GM21529 (cell line): Measurements from ENCODE around the gene UFM1.
"Not testable (repeated sequence)": the region's sequence is repeated elsewhere in the genome, so short reads cannot be mapped to it uniquely, and the experiment has no call there.

Experiments used
- ATAC-seq: cut with Tn5 transposase; IDR thresholded peaks from one replicate; pipeline ENCODE4 v1.9.1; 2021; ENCODE audit not compliant: unreplicated experiment

UFM1 gene

GRCh38 chr13:38363746-38364145, 14.1 kb downstream of the UFM1 start:
- ATAC-seq = not testable (repeated sequence)

GRCh38 chr13:38365661-38366060, 16.0 kb downstream of the UFM1 start:
- ATAC-seq = no peak

GRCh38 chr13:38366954-38367645, 17.4 kb downstream of the UFM1 start:
- ATAC-seq = no peak

- ATAC-seq = no peak
Measured at GRCh38 chr13:38369058-38369457, 19.4 kb downstream of the UFM1 start.

- ATAC-seq = not testable (repeated sequence)
Measured at GRCh38 chr13:38370096-38370495, 20.4 kb downstream of the UFM1 start.

GRCh38 chr13:38372820-38373383, 23.3 kb downstream of the UFM1 start:
- ATAC-seq = no peak

- ATAC-seq = no peak
Measured at GRCh38 chr13:38376546-38376945, 26.9 kb downstream of the UFM1 start.

GRCh38 chr13:38381890-38382289, 32.2 kb downstream of the UFM1 start:
- ATAC-seq = no peak

GRCh38 chr13:38382946-38383345, 33.3 kb downstream of the UFM1 start:
- no peak for ATAC-seq

GRCh38 chr13:38384171-38384570, 34.5 kb downstream of the UFM1 start:
- ATAC-seq = no peak

GRCh38 chr13:38385153-38385891, 35.7 kb downstream of the UFM1 start:
- ATAC-seq = no peak

GRCh38 chr13:38386421-38386820, 36.8 kb downstream of the UFM1 start:
- no peak for ATAC-seq

- no peak for ATAC-seq
Measured at GRCh38 chr13:38391341-38391740, 41.7 kb downstream of the UFM1 start.

- ATAC-seq = no peak
Measured at GRCh38 chr13:38394777-38395496, 45.3 kb downstream of the UFM1 start.

GRCh38 chr13:38395497-38395788, 45.8 kb downstream of the UFM1 start:
- ATAC-seq = no peak

- ATAC-seq = no peak
Measured at GRCh38 chr13:38398711-38399493, 49.3 kb downstream of the UFM1 start.

- ATAC-seq = no peak
Measured at GRCh38 chr13:38399535-38399934, 49.9 kb downstream of the UFM1 start.

- ATAC-seq = no peak
Measured at GRCh38 chr13:38401276-38401675, 51.6 kb downstream of the UFM1 start.

GRCh38 chr13:38405216-38405615, 55.6 kb downstream of the UFM1 start:
- no peak for ATAC-seq

- no peak for ATAC-seq
Measured at GRCh38 chr13:38409771-38410170, 60.1 kb downstream of the UFM1 start.

GRCh38 chr13:38412266-38412665, 62.6 kb downstream of the UFM1 start:
- ATAC-seq = no peak
